Measurements from ENCODE around the gene PRRC2B. TPM values are rescaled to one million over a fixed set of nuclear protein-coding genes. Genes with fewer than 3 reads are reported as not detected.
"Not testable (repeated sequence)": the region's sequence is repeated elsewhere in the genome, so short reads cannot be mapped to it uniquely, and the experiment has no call there.

Gene PRRC2B
- total and polyA plus RNA-seq, 7 donors, result 10.8 to 98.6 (median 65.3) TPM

DNA sequence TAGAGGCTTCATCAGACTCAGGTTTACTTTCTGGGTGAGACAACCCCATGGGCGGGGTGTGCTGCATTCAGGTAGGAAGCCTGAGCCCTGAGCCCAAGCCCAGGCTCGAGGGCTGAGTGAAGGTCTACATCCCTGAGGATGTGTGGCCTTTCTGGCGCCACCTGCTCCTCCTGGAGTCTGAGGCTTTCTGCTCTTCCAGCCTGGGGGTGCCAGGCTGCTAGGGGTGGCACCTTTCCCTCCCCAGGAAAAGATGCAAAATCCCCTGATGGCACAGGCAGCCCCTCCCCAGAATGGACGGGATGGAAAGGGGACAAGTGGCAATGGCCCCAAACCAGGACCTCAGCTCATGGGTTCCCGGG lies 44.4 kb upstream of the PRRC2B start:
- H3K36me3 ChIP-seq, result no peaks in the 10 kb centered on the region
- 38 to 63% methylated on average over 5 of the region's 5 CpGs for WGBS, 2 donors
- no peak for DNase-seq
- intact Hi-C loops (cut with DNase I), result loop anchor here (5.0 kb wide), 1 partner anchor 393 kb away; the partner anchor contains the start of gene RAPGEF1
- TF ChIP-seq POLR2AphosphoS5 (IDR thresholded peaks at IDR 0.05), result no peak
- no peak for TF ChIP-seq EP300 (IDR thresholded peaks at IDR 0.05)
- TF ChIP-seq, protein P1, sequence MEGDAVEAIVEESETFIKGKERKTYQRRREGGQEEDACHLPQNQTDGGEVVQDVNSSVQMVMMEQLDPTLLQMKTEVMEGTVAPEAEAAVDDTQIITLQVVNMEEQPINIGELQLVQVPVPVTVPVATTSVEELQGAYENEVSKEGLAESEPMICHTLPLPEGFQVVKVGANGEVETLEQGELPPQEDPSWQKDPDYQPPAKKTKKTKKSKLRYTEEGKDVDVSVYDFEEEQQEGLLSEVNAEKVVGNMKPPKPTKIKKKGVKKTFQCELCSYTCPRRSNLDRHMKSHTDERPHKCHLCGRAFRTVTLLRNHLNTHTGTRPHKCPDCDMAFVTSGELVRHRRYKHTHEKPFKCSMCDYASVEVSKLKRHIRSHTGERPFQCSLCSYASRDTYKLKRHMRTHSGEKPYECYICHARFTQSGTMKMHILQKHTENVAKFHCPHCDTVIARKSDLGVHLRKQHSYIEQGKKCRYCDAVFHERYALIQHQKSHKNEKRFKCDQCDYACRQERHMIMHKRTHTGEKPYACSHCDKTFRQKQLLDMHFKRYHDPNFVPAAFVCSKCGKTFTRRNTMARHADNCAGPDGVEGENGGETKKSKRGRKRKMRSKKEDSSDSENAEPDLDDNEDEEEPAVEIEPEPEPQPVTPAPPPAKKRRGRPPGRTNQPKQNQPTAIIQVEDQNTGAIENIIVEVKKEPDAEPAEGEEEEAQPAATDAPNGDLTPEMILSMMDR (IDR thresholded peaks at IDR 0.05), result no peak
- no peak for TF ChIP-seq POLR2A (IDR thresholded peaks at IDR 0.05)
- H3K4me1 ChIP-seq, result peaks cover 0 to 9% (median 9%) of the 10 kb centered on the region in 4 donors
- no peaks in the 10 kb centered on the region for H3K9me3 ChIP-seq
- no peak overlapping the region for H3K27ac ChIP-seq
- H3K4me3 ChIP-seq, result peak overlapping the region in 2 of 4 donors; percentile 30 to 33
- H3K27me3 ChIP-seq, result peaks cover 0 to 3% (median 0%) of the 10 kb centered on the region in 3 donors

GRCh38 chr9:131349881-131350563 lies 43.9 kb upstream of the PRRC2B start:
- intact Hi-C loops (cut with DNase I), result loop anchor here (2.0 to 5.0 kb wide), 4 partner anchors 57 to 392 kb away; partner anchors contain the start of gene RAPGEF1
- peak; percentile 94 for DNase-seq
- no peaks in the 10 kb centered on the region for H3K36me3 ChIP-seq
- no peaks in the 10 kb centered on the region for H3K9me3 ChIP-seq
- H3K27ac ChIP-seq, result peak overlapping the region in 1 of 4 donors; percentile 34
- peaks cover 0 to 3% (median 0%) of the 10 kb centered on the region in 3 donors for H3K27me3 ChIP-seq
- TF ChIP-seq, protein P1 (IDR thresholded peaks at IDR 0.05), result peak; percentile 85 to 92 (median 89)
- TF ChIP-seq POLR2A (IDR thresholded peaks at IDR 0.05), result no peak
- WGBS, 2 donors, result 8 to 11% methylated on average over 27 of the region's 27 CpGs
- H3K4me3 ChIP-seq, result peak overlapping the region in 3 of 4 donors; percentile 20 to 33 (median 30)
- peaks cover 0 to 9% (median 9%) of the 10 kb centered on the region in 4 donors for H3K4me1 ChIP-seq

DNA sequence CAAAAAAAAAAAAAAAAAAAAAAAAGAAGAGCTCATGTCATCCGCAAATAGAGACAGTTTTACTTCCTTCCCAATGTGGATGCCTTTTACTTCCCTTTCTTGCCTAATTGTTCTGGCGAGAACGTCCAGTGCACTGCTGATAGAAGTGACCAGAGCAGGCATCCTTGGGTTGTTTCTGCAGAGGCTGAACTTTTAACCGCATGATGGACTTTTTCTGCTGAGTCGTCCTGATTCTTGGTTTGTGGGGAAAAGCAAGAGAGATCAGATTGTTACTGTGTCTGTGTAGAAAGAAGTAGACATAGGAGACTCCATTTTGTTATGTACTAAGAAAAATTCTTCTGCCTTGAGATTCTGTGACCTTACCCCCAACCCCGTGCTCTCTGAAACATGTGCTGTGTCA lies 37.4 kb upstream of the PRRC2B start:
- H3K36me3 ChIP-seq; H3K27me3 ChIP-seq; H3K9me3 ChIP-seq; intact Hi-C loops (cut with DNase I); DNase-seq; H3K4me3 ChIP-seq; H3K27ac ChIP-seq; H3K4me1 ChIP-seq: not testable (repeated sequence)
- WGBS, 2 donors, result 53 to 60% methylated on average over 5 of the region's 6 CpGs

GRCh38 chr9:131358556-131358955 lies 35.3 kb upstream of the PRRC2B start:
- intact Hi-C loops (cut with DNase I), result no loop called here
- no peaks in the 10 kb centered on the region for H3K27me3 ChIP-seq
- 74 to 81% methylated on average over 10 of the region's 10 CpGs for WGBS, 2 donors
- H3K36me3 ChIP-seq, result no peaks in the 10 kb centered on the region
- no peak overlapping the region for H3K4me3 ChIP-seq
- TF ChIP-seq POLR2A (IDR thresholded peaks at IDR 0.05) (no peak), EP300 (IDR thresholded peaks at IDR 0.05) (no peak), POLR2AphosphoS5 (IDR thresholded peaks at IDR 0.05) (no peak)
- TF ChIP-seq, protein P1 (IDR thresholded peaks at IDR 0.05), result no peak
- peaks cover 0 to 10% (median 7%) of the 10 kb centered on the region in 4 donors for H3K4me1 ChIP-seq
- no peak for DNase-seq
- H3K27ac ChIP-seq, result no peak overlapping the region
- no peaks in the 10 kb centered on the region for H3K9me3 ChIP-seq

DNA sequence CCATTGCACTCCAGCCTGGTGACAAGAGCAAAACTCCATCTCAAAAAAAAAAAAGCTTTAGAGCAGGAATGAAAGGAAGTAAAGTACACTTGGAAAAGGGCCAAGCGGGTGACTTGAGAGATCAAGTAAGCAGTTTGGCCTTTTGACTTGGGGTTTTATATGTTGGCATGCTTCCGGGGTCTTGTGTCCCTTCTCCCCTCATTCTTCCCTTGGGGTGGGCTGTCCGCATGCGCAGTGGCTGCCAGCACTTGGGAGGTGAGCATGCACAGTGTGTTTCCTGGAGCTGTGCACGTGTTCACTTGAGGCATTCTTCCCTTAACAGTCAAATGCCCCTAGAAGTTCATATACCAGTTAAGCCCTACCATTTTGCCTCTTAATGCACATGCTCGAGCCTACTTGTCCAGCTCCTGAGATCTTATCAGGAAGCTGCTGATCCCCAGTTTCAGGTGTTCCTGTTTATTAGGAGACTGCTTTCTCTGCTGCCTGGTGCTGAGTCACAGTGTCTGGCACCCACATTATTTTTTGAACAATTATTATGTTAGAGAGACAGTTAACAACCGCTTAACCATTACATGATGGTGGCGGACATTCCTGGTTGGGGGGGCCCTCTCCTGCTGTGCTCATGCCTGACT lies 32.6 kb upstream of the PRRC2B start:
- 29 to 35% methylated on average over 8 of the region's 8 CpGs for WGBS, 2 donors
- Histone ChIP-seq H3K9me3 (no peaks in the 10 kb centered on the region), H3K36me3 (no peaks in the 10 kb centered on the region), H3K4me3 (no peak overlapping the region), H3K4me1 (peaks cover 0 to 10% (median 7%) of the 10 kb centered on the region in 4 donors), H3K27me3 (no peaks in the 10 kb centered on the region), H3K27ac (peak overlapping the region in 1 of 4 donors; percentile 14)
- no peak for DNase-seq
- TF ChIP-seq POLR2A (IDR thresholded peaks at IDR 0.05) (no peak), POLR2AphosphoS5 (IDR thresholded peaks at IDR 0.05) (no peak), EP300 (IDR thresholded peaks at IDR 0.05) (no peak)
- TF ChIP-seq, protein P1 (IDR thresholded peaks at IDR 0.05), result no peak
- intact Hi-C loops (cut with DNase I), result no loop called here
